Ovary (tissue), 3 donors: ENCODE data around the gene ZNF367.

Source experiments
- CTCF ChIP-seq, 3 donors: fragments of 450-650 bp in 2 of 3; fragments of 200-600 bp in 1 of 3; IDR thresholded peaks; one replicate each; pipeline versions ENCODE4 v1.5.1 to v1.8.0; 2016 to 2022; ENCODE audit warnings: antibody characterized with exemption in 3 of 3, mild to moderate bottlenecking in 1 of 3
- EP300 ChIP-seq: sonication (generic); formaldehyde crosslinking; IDR thresholded peaks from one replicate; pipeline ENCODE4 v1.6.1; 2017; ENCODE audit warnings: antibody characterized with exemption
- donor health status: DM: no; HTN: no; CAD: no.

GRCh38 chr9:96430377-96430776, 12.2 kb upstream of the ZNF367 start:
- TF ChIP-seq CTCF (IDR thresholded peaks at IDR 0.05) (no peak), EP300 (no peak)
